Ishikawa (cell line): ENCODE data around the gene BRCA2.

Source experiments
- CEBPB ChIP-seq: IDR thresholded peaks from 2 replicates; pipeline ENCODE4 v1.6.1; 2012
- EGR1 ChIP-seq: IDR thresholded peaks from 2 replicates; pipeline ENCODE4 v1.6.1; 2012
- EP300 ChIP-seq: IDR thresholded peaks from 2 replicates; pipeline ENCODE4 v1.6.1; 2012; ENCODE audit warnings: borderline replicate concordance
- FOXM1 ChIP-seq: IDR thresholded peaks from 2 replicates; pipeline ENCODE4 v1.6.1; 2012; ENCODE audit warnings: low read depth, borderline replicate concordance
- REST ChIP-seq: IDR thresholded peaks from 2 replicates; pipeline ENCODE4 v1.6.1; 2012; ENCODE audit warnings: low read depth, mild to moderate bottlenecking
- TAF1 ChIP-seq: IDR thresholded peaks from 2 replicates; pipeline ENCODE4 v1.6.1; 2012; ENCODE audit warnings: low read depth, mild to moderate bottlenecking
- TCF12 ChIP-seq: IDR thresholded peaks from 2 replicates; pipeline ENCODE4 v1.6.1; 2012; ENCODE audit warnings: low read depth
- TF ChIP-seq, protein P1 (sequence below): IDR thresholded peaks from 2 replicates; pipeline ENCODE4 v1.6.1; 2012

DNA sequence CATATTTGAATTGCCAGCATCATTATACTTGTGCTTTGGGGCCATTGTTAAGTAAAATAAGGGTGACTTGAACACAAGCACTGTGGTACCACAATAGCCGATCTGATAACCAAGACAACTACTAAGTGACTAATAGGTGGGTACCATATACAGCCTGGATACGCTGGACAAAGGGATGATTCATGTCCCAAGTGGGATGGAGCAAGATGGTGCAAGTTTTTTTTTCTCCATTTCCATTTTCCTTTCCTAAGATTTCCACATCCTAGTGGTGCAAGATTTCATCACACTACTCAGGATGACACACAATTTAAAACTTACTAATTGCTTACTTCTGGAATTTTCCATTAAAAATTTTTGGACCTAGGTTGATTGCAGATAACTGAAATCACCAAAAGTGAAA lies 15.1 kb downstream of the BRCA2 start:
- TF ChIP-seq FOXM1: no peak
- TF ChIP-seq, protein P1, sequence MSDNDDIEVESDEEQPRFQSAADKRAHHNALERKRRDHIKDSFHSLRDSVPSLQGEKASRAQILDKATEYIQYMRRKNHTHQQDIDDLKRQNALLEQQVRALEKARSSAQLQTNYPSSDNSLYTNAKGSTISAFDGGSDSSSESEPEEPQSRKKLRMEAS: no peak
- TF ChIP-seq REST: no peak
- no peak for TF ChIP-seq EP300
- no peak for TF ChIP-seq TAF1
- TF ChIP-seq CEBPB: no peak
- TF ChIP-seq TCF12: no peak
- TF ChIP-seq EGR1: no peak
